NCI-H510A (cell line): ENCODE measurements around the gene PRKAA2.
"Not testable (repeated sequence)": the region's sequence is repeated elsewhere in the genome, so short reads cannot be mapped to it uniquely, and the experiment has no call there.

Source experiments
- DNase-seq: peaks from one replicate; lab custom pipeline; 2025; lab: John Stamatoyannopoulos, UW

PRKAA2 gene

DNA sequence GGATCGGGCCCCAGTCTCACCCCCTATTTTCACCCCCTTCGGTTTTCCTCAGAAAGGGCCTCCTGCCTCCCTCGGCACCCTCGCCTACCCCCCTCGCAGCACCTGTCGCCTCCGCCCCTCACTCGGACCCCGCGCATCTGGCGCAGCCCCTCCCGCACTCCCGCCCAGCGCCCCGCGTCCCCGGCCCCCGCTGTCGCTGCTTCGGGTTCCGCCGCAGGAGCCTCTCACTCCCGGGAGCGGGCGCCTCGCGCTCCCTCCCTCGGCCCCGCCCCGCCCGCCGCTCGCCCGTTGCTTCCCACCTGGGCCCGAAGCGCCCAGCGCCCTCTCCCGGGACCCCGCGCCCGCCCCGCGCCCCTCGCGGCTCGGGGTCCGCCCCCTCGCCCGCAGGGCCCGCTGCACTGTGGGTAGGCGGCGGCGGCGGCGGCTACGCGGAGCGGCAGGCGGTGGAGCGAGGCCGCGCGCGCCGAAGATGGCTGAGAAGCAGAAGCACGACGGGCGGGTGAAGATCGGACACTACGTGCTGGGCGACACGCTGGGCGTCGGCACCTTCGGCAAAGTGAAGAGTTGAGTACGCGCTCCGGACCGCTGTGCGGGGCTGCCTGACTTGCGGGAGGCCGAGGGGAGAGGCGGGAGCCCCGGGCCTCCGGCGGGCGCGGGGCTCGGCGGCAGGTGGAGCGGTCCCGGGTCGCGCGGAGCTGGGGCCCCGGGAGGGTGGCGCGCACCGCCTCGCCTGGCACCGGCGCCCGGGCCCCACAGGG, at the start of gene PRKAA2:
Gene PRKAA2 (plus strand): TSS at position 396 of the 758 bp plus-strand sequence. CDS start 74 bp downstream, at position 470.
- peak; percentile 49 for DNase-seq

- DNase-seq = not testable (repeated sequence)
These were observed 49.5 kb upstream of the PRKAA2 start for GRCh38 chr1:56595397-56596191.

- DNase-seq = not testable (repeated sequence)
These were observed 35.0 kb upstream of the PRKAA2 start for GRCh38 chr1:56610097-56610496.

DNA sequence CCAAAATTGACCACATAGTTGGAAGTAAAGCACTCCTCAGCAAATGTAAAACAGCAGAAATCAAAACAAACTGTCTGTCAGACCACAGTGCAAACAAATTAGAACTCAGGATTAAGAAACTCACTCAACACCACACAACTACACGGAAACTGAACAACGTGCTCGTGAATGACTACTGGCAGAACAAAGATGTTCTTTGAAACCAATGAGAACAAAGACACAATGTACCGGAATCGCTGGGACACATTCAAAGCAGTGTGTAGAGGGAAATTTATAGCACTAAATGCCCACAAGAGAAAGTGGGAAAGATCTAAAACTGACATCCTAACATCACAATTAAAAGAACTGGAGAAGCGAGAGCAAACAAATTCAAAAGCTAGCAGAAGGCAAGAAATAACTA, 34.3 kb upstream of the PRKAA2 start:
- DNase-seq = not testable (repeated sequence)

- no peak for DNase-seq
These were observed 28.0 kb upstream of the PRKAA2 start for GRCh38 chr1:56617141-56617540.

DNA sequence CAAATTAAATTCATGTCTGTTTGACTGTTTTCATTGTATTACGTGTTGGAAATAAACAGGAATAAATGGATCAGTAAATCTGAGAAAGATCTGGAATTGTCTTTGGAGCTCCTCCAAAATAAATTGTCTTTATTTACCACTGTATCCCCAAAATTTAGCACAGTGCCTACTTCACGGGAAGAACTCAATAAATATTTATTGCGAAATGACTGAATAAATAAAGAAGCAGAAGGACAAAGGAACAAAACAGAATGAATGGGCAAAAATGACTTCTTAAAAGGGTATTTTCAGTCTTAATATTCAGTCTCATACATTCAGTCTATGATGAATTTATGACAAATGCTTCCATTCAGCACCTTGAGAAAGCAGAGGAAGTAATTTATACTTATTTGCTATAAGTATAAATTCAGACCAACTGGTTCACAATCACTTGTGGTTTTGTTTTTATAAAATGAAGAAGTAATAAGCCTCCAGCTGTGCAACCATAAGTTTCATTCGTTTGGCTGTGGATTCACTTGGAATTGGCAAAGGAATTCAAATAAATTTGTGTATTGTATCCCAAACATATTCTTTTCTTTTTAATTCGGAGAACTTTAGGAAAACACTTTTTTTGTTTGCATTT, 19.2 kb upstream of the PRKAA2 start:
- no peak for DNase-seq

DNA sequence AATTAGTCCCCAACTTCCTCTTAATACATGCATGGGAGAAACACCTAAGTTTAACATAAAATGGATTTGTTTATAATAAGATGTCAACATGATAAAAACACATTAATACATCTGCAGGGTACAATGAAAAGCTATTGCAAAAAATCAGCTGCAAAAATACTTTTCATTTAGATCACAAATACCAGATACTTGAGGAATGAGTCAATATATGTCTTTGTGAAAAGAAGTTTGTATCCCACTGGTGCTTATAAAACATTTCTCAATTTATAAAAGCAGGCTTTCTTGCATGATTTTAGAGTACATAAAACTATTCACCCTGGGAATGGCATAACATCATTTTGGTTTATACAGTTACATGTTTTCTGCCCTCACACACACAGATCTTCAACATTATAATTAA, 18.6 kb upstream of the PRKAA2 start:
- DNase-seq = no peak

- DNase-seq = no peak
These were observed 18.0 kb upstream of the PRKAA2 start for GRCh38 chr1:56627019-56627635.

DNA sequence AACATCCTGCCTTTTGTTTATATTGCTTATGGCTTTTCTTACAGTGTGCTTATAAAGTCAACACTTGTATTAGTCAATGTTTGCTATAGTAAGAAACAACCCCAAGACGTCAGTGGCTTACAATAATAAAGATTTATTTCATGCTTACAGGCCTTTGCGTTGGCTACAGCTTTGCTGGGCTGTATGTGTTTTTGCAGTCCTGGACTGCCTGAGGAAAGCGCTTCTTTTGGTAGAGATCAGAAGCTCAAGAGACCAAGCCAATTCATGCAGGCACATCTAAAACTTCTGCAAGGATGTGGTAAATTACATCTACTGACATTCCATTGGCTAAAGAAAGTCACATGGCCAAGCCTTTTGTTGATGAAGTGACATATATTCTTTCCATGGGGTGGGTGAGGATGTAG, 17.5 kb upstream of the PRKAA2 start:
- no peak for DNase-seq

- DNase-seq = no peak
These were observed 14.3 kb upstream of the PRKAA2 start for GRCh38 chr1:56630786-56631185.

GRCh38 chr1:56631901-56632300, 13.2 kb upstream of the PRKAA2 start:
- no peak for DNase-seq

GRCh38 chr1:56634981-56635380, 10.1 kb upstream of the PRKAA2 start:
- no peak for DNase-seq

DNA sequence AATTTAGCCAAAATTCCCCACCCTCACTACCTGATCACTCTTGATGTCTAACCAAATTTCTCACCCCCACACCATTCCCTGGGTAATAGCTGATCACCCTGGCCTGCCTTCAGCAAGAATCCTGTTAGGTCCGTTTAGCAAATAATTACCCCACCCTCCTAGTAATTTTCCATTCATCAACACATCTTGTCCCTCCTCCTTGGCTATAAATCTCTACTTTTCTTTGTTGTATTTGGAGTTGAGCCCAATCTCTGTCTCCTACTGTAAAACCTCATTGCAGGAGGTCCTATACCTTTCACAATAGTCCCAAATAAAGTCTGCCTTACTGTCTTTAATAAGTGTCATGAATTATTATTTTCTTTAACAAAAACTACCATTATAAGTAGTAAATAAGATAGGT, 6.9 kb upstream of the PRKAA2 start:
- DNase-seq = no peak

DNA sequence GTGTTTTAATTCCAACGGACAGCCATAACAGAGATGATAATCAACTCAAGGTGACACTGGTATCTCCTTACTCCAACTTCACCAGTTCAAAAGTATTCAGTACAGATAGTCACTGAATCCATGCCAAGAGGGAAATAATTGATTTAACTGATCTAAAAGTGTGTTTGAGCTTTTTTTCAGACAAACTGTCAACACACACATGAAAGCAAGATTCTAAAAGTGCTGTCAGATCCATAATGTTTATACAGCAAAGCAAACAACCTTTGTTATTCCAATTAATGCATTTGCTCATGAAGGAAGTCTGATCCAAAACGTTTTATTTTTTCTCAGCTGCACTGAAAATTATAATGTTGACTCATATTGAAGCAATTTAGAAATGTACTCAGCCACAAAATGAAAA, 5.9 kb upstream of the PRKAA2 start:
- no peak for DNase-seq

DNA sequence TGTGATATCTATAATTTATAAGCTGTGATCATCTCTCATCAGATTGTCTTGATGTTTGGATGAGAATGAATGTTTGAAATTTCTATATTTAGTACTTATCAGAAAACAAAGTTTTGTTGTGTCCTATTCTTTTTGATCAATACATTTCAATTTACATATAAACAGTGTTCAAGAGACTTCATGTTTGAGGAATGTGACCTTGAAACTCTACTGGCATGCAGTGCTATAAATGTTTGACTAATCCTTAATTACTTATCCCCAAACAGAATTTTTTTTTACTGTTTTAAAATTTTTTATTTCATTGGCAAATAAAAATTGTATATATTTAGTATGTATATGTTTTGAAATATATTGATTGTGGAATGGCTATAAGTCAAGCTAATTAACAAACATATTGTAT, 1.5 kb upstream of the PRKAA2 start:
- no peak for DNase-seq

DNA sequence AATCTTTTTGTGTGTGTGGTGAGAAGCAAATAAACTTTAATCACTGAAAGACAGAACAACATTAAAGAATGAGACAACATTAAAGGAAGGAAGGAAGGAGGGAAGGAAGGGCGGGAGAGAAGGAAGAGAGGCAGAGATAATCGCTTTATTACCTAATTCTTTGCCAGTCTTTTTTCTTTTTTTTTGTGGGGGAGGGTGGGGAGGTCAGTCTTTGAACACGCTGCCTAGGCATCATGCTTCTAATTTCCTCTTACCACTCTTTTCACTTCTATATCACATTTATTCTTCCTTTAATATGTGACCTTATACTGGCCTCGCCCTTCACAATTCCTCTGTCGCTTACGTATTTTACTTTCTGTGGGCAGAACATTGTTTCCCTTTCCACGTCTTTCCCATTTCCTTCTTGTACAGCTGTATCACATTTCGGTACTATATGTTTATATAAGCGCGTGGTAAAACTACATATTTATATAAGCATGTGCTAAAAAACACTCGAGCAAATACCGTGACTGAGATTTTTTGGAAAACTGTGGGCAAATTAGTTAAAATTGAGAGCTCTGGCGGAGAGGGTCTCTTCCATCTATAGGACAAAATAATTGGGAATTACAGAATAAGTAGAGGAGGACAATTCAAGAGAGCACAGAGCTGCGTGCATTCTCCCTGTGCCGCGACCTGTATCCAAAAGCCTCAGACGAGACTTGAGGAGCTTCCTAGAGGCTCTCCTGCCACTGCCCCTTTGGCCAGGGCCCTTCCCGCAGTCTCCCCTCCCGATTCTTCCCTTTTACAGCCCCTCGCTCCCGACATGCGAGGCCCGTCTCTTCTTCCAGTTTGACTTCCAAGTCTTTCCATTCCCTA, 823 bp upstream of the PRKAA2 start:
- no peak for DNase-seq

- DNase-seq = peak; percentile 49
These were observed 677 bp downstream of the PRKAA2 start for GRCh38 chr1:56645677-56646305.

DNA sequence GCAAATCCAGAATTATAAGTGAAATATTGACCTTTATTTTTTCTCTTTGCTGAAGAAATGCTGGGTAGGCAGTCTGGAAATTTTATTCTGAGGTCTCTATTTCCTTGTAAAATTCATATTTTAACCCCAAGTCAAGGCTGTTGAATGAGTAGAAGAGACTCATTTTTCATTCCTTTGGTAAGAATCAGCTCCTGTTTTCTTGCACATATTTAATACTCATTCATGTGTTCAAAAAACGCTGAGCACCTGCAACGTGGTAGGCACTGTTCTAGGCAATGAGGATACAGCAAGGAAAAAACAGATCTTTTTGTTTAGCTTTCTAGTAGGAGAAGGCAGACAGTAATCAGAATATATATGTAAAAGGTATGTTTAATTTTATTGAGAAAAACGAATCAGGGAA, 1.5 kb downstream of the PRKAA2 start:
- no peak for DNase-seq

GRCh38 chr1:56647106-56647505, 2.0 kb downstream of the PRKAA2 start:
- no peak for DNase-seq

DNA sequence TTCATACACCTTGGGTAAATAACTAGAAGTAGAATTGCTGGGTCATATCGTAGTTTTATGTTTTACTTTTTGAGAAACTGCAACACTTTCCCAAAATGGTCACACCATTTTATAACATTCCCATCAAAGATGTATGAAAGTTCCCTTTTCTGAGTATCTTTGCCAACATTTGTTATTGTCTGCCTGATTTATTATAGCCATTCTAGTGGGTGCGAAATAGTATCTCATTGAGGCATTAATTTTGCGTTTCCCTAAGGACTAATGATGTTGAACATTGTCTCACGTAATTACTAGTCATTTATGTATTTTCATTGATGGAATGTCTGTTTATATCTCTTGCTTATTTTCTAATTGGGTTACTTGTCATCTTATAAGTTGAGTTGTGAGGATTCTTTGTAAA, 3.4 kb downstream of the PRKAA2 start:
- no peak for DNase-seq
